CD4-positive, alpha-beta T cell treated with Interleukin-6 at 100 ng/mL for 8 hours (primary cell): ENCODE data around the gene OSBPL9.
A peak's percentile ranks its signal among the peaks of the same experiment; 100 is the strongest.
"Not testable (repeated sequence)": the region's sequence is repeated elsewhere in the genome, so short reads cannot be mapped to it uniquely, and the experiment has no call there.

Experiments
- DNase-seq: peaks from one replicate; pipeline ENCODE4 v3.0.0-alpha.2; 2020; ENCODE audit warnings: mixed read lengths, low spot score

The OSBPL9 gene

DNA sequence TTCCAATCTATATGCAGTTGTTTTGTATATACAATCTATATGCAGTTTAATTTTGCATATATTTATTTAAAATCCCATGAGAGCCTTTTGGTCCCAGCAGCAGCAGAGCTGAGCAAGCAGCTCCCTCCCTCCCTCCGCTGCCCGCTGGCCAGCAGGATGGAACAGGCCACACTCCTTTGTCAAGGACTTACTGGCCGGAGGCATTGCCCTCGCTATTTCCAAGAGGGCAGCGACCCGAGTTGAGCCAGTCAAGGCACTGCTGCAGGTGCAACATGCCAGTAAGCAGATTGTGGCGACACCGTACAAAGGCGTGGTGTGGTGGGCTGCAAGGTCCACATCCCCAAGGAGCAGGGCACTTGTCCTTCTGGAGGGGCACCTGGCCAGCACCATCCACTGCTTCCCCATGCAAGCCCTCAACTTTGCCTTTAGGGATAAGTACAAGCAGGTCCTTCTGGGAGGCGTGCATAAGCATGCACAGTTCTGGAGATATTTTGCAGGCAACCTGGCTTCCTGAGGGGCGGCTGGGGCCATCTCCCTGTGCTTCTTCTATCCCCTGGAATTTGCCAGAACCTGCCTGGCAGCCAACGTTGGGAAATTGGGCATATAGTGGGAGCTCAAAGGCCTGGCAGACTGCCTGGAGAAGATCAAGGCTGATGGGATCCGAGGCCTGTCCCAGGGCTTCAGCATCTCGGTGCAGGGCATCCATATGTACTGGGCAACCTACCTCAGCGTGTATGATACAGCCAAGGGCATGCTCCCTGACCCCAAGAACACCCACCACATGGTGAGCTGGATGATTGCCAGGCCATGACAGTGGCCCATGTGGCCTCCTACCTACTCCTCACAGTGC lies 92.2 kb downstream of the OSBPL9 start:
- DNase-seq, result no peak

DNA sequence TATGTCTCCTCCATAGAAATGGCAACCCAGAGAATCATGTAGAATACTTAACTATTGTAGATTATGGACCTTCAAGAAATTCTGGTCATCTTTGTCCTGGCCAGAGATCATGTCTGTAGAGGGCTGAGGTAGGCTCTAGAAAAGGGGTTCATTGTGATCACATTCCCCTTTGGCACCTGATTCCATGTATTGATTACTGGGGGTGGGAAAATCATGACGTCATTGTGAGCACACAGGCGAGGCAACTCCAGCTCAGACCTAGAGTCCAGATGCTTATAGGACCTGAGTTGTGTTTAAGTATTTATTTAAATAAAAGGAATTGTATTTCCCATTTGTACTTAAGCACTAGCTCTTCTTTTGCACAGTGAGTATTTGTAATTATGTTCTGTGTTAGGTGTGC lies 93.1 kb downstream of the OSBPL9 start:
- no peak for DNase-seq

DNA sequence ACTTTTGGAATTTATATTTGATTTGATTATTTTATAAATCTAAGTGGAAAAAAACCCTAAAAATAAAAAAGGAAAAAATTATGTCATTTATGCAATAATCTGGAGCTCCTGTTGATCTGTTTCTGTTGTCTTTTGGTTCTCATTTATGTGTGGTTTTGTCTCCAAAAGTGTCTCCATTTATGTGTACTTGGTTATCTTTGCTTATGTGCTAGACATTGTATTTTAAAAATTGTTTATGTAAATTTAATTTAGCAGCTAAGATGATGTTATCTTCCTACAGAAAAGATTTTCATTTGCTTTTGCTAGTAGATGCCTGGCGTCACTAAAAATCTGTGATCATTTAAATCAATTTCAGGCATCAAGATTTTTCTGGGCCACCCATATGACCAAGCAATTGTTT lies 95.7 kb downstream of the OSBPL9 start:
- no peak for DNase-seq

DNA sequence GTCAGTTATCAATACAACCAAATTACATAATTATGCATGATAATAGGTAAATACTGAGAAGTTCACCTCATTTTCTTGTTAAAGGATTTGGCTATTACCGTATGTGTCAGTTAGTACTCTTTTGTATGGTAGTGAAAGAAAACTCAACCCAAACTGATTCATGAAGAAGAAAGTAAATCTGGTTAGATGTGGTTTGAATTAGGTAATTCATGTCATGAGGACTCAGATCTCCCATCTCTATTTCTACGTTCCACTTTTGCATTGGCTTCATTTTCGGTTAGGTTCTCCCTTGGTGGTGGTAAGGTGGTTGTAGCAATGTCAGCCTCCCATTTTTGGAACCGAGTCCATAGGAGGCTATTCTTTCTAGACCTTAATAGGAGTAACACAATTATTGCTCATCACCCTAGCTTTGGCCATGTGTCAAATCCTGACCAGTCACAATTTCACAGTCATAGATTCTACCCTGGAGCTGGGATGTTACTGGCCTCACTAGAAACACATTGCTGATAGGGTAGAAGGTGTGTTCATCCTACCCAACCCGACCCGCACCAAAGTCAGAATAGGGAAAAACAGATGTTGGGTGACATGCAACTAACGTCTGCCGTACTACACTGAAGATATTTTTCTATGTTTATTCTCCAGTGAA lies 97.6 kb downstream of the OSBPL9 start:
- no peak for DNase-seq

DNA sequence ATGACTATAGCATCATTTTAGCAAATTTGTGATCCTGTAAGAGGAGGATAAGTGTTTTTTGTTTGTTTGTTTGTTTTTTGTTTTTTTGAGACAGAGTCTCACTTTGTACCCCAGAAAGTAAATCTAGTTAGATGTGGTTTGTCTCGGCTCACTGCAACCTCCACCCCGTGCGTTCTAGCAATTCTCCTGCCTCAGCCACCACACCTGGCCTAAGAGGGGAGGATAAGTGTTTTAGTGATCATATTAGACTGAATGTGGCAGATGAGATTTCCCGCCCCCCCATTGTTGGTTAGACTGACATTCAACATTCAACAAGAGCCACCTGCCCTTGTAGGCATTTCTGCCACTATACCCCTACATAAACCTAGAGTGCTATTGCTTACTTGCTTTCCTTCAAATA lies 98.5 kb downstream of the OSBPL9 start:
- DNase-seq, result no peak

DNA sequence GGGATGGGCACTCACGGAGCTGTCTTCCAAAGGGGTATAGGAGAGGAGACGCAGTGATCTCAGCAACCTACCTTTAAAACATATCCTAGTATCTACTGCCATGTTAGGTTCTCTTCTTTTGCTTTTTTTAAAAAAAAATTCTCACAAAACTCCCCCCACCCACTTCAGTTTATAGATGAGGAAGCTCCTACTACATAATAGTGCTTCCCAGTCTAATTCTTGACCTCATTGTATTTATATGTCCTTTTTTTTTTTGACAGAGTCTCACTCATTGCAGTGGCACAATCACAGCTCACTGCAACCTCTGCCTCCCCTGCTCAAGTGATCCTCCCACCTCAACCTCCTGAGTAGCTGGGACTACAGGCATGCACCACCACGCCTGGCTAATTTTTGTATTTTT lies 99.9 kb downstream of the OSBPL9 start:
- DNase-seq, result no peak

DNA sequence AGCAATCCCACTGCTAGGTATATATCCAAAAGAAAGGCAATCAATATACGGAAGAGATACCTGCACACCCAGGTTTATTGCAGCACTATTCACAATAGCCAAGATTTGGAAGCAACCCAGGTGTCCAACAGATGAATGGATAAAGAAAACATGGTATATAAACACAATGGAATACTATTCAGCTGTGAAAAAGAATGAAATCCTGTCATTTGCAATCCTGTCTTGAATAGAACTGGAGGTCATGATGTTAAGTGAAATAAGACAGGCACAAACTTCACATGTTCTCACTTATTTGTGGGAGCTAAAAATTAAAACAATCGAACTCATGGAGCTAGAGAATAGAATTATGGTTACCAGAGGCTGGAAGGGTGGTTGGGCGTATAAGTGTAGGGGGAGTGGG lies 101.0 kb downstream of the OSBPL9 start:
- DNase-seq, result no peak

DNA sequence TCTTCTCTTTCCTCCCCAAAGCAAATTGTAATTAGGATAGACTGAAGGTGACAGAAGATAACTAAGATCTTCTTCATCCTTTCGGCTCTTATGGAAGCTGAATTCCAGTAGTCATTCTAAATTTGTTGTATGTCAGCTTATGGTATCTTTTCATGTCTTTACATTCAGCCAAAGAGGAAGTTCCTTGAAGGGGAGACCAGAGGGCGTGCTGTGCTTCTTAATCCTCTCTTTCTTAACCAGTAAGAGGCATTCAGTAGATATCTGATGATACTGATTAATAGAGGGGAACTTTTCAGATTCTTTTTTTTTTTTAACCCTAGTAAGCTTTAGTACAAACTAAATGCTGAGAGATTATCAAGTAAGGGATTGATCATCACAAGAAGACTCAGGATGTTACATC lies 102.3 kb downstream of the OSBPL9 start:
- DNase-seq, result no peak

DNA sequence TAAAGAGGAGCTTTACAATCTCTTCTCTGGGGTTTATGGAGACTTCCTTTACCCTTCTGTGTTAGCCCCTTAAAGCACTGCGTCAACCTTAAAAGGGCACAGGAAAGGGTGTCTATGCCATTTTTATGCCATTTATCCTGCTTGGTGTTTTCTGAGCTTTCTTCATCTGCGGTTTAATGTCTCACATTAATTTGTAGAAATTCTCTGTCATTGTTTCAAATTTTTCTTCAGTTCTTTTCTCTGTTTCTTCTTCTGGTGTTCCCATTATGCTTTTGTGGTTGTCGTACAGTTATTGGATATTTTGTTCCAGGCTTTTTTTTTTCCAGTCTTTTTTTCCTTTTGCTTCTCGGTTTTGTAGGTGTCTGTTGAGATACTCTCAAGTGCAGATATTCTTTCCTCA lies 107.9 kb downstream of the OSBPL9 start:
- DNase-seq, result no peak

DNA sequence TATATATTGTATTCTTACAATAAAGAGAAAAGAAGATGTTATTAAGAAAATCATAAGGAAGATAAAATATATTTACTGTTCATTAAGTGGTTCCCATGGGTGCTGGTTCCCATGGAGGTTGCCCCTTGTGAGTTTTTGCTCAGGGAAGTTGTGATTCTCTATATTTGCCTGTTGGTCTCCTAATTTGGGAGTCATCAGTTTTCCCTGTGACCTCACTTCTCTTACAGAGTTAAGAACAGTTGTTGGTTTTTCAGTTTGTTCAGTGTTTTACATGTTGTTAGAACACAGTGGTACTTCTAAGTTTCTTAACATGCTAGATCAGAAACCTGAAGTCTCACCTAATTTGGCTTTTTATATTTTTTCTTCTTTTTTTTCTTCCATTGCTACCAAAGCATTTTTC lies 109.2 kb downstream of the OSBPL9 start:
- no peak for DNase-seq

DNA sequence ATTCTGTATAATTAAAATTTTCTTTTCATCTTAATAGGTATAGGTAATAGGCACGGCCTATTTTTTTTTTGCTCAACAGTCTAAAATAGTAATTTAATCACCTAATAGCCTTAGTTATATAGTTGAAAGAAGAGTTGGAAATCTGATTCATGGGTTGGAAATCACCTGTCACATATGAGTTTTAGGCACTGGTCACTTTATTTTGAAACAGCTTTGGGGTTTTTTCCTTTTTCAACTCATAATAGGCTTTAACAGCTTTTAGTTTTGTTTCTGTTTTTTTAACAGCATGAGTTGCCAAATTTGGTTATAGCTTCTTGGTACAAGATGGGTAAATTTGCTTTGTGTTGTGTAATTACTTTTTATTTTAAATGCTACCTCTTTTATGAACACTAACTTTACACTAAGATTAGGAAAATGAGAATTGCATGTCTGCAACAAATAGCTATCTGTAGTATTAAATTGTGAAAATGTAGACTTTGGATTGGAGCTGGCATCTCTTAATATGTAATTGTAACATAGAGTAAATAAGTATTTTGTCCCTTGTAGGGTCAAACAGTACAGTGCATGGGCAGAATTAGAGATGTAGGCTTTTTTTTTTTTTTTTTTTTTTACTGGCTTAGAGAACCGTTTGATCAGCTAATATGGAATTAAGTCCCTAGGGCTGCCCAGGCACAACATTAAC lies 109.8 kb downstream of the OSBPL9 start:
- no peak for DNase-seq

DNA sequence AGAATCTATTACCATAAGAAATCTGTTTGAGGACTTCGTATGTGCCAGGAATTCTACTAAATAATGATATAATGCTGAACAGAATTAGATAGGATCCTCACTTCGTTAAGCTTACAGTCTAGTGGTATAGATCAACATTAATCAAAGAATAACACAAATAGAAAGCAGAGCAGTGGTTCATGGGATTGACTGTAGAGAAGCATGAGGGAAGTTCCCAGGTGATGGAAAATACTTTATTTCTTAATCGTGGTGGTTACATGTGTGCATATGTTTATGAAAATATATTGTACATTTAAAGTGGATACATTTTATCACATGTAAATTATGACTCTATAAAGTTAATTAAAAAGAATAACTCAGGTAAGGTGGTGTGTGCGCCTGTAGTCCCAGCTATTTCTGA lies 110.5 kb downstream of the OSBPL9 start:
- DNase-seq, result no peak

DNA sequence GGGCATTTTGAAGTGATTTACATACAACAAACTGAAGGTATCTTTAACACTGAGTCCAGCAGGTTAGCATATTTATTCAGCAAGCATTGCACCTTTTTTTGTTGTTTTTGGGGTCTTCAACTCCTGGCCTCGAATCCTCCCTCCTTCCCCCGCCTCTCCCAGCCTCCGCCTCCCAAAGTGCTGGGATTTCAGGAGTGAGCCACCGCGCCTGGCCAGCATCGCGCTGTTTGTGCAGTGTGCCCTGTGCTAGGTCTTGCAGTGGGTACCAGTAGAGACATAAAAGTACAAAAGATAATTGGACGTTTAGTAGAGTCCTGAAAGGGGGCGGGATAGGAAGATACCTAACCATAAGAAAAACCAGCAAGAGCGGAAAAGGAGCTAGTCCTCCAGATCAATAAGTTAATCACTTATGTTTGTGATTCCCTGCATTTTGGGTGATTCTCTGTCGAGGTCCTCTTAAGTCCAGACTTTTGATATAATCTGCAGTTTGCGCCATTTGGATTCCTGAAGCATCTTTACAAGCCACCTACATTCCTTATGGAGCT lies 111.8 kb downstream of the OSBPL9 start:
- no peak for DNase-seq

DNA sequence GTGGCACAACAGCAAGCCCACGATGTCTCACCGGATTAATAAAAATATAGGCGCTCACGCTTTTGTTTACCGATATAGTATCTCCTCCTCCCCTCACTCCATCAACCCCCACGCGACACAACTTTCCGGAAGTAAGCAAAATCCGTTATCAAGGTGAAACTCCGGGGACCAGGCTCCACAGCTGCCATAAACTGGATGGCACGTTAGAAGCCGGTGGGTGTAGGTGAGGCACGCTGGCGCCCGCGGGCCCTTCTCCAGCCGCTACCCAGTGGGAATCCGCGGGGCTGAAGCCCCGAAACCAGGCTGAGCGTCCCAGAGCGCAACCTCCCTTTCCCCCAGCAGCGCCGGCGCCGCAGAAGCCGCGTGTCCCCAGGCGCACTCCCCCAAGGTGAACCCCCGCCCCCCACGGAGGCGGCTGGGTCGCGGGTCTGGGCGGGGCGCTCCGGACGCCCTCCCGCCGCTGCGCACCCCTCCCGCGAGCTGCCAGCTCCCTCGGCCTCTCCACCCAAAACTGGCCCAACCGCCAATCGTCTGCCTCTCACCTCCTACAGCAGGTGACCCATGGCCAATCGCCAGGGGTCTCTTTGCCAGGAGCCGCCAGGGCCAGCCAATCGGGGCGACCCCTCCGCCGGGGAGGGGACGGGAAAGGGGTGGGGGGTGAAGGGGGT lies 112.4 kb downstream of the OSBPL9 start:
- DNase-seq, result peak; percentile 95

DNA sequence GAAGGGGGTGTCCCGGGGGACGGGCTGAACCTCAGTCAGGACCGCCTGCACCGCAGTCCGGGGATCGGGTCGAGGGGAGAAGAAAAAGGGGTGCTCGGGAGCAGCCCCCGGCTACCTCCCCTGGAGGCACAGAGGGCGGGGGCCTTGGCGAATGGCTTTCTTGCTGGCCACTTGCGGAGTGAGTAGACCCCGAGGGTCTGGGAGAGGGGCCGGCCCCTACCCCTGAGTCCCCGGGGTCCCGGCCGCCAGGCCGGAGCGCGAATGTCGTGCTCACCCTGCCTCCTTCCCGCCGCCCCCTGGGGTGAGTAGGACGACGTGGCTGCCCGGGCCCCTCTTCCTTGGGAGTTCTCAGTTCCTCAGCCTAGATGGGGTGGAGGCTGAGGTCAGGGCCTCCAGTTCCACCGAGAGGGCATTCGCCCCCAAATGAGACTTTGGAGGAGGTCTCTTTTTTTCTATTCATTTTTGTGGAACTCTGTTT lies 113.0 kb downstream of the OSBPL9 start:
- DNase-seq, result no peak

DNA sequence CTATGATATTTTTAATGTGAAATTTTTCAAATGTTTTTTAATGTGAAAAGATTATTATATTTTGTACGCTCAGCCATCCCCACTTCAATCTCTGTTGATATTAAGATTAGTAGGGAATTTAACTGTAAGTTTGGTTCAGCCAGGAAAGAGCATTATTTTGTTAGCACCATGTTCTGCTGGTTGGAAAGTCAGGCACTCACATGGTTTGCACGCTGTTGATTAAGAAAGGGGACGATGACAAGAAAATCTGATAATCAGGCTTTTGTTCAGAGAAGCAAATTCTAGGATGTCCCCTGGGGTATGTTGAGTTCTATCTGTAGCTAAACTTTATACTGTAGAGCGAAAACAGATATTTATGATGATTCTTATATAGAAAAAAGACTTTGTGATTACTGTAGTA lies 115.1 kb downstream of the OSBPL9 start:
- DNase-seq, result no peak

DNA sequence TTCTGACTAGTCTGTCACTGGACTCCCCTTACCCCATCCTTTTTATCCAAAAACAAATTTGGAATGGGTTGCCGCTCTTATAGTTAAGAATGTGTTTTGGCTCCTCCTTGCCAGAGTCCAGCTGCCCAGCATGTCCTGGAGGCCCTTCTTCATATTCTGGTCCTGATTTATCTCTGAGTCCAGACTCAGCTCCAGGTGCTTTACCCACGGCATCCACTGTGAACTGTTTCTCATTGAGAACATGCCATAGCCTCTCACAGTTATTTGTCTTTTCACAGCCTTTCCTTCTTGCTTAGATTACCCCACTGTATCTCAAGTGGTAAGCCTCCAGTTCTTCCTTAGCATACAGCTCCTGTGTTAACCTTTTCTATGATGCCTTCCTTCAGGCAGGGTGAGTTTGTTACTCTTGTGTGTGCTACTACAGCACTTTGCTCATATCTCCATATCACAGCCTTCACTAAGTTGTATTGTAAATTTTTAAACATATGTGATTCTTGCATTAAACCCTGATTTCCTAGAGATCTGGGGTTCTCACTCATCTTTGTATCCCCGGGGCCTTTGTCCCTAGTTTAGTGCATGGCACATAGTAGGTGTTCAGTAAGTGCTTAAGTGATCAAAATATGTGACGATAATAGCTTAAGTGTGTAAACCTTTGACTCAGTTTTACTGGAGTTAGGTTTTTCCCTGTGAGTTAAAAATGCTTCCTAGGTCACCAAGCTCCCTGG lies 116.0 kb downstream of the OSBPL9 start:
- DNase-seq, result no peak

DNA sequence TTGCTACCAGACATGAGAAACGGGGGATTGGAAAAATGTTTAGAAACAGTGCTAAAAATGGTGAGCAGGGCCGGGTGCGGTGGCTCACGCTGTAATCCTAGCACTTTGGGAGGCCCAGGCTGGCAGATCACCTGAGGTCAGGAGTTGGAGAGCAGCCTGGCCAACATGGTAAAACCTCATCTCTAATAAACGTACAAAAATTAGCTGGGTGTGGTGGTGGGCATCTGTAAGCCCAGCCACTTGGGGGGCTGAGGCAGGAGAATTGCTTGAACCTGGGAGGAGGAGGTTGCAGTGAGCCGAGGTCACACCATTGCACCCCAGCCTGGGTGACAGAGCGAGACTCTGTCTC lies 116.5 kb downstream of the OSBPL9 start:
- not testable (repeated sequence) for DNase-seq

DNA sequence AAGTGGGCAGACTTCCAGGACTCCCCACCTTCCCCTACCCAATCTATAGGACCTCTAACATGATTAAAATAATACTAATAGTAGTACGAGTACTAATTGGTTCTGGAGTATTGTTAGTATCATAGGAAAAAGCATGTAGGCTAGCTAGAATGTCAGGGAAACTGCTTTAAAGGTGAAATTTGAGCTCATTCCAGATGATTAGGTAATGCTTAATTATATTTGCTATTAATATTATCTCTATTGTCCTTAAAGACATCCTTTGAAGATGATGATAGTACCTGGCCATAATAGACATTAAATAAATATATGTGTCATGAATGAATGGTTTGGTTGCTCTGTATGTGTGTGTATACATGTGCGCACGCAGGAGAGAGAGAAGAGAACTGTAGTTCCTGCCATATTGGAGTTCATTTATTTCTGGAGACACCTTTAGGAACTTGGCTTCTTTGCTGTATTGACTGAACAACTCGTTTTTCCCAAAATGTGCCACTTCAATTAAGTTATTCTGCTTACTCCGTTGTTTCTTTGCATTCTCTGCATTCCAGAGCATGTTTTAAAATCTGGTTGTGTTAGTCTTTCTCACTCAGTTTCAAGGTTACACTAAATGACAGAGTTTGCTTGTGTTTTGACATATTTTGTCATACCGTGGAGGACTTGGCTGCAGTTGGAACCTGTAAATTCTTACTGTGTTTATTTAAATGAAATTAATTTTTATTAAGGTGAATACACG lies 117.1 kb downstream of the OSBPL9 start:
- no peak for DNase-seq

DNA sequence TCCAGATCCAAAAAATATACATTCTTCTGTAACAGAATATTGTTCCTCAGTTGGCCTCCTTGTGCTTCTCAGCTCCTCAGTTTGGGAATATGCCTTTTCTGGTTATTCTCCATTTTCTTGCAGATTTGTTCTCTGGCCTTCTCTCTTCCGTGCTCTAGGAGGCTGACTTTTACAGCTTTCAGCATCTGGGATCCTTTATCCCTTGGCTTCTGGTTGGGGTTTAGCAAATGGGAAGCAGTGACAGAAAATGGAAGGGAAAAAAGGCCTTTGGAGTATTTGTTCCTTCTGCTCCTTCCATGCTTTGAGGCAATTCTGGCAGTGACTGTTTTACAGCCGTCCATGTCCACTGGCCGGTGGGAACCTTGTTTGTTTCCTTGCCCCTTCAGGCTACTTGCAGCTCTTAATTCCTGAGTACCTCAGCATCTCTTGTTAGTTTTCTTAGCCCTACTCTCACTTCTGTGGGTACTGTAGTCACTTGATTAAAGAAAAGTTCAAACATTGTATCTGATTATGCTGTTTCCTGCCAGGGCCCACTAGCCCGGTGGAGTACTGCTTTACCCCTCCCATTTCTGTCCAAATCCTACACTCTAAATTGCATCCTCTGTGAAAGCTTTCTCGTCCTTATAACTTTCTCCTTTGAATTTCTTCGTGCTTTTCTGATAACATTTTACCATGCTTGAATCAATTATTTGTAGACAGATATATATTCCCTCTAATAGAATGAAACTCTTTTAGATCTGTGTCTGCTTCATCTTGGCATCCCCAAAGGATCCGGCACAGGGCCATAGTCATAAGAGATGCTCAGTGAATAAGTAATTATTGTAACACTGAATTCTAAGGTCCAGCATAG lies 118.2 kb downstream of the OSBPL9 start:
- peak; percentile 12 for DNase-seq
